Neuron (in vitro differentiated cells): ENCODE results near the gene FBXO40.

Experiments used
- H2AFZ ChIP-seq: one replicate; pipeline ENCODE4 v1.6.1; 2013; ENCODE audit warnings: low read depth, mild to moderate bottlenecking, inconsistent platforms, low read length, moderate library complexity
- H3K27me3 ChIP-seq: one replicate; pipeline ENCODE4 v1.6.1; 2013; ENCODE audit warnings: low read length; ENCODE audit not compliant: insufficient read depth
- H3K36me3 ChIP-seq: one replicate; pipeline ENCODE4 v1.6.1; 2013; ENCODE audit warnings: low read length; ENCODE audit not compliant: insufficient read depth
- H3K4me1 ChIP-seq: one replicate; pipeline ENCODE4 v1.6.1; 2013; ENCODE audit warnings: low read length; ENCODE audit not compliant: insufficient read depth
- H3K4me3 ChIP-seq: 2 replicates; pipeline ENCODE4 v1.5.1; 2013; ENCODE audit warnings: mild to moderate bottlenecking, low read length, moderate library complexity
- H3K9me3 ChIP-seq: one replicate; pipeline ENCODE4 v1.6.1; 2013; ENCODE audit warnings: low read length

Gene FBXO40

DNA sequence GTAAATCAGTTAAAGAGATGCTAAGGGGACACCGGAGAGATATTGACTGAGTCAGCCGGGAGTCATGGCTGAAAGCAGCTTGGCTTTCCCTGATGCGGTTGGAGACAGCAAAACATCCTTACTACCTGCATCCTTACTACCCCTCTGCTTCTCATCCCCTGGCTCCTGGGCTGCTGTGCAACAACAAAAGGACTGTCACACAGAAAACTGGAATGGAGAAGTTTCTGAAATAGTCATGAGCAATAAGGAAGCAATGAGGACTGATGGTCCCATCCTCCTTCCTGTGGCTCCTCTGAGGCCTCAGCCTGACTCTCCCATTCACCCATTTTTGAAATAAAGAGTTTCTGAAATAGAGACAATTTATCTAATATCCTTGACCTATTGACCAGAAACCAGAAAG, 66.4 kb downstream of the FBXO40 start:
- no peak overlapping the region for H2AFZ ChIP-seq
- H3K36me3 ChIP-seq: peaks cover 22% of the 10 kb centered on the region
- no peak overlapping the region for H3K4me3 ChIP-seq
- H3K27me3 ChIP-seq: no peaks in the 10 kb centered on the region
- no peaks in the 10 kb centered on the region for H3K9me3 ChIP-seq
- H3K4me1 ChIP-seq: no peaks in the 10 kb centered on the region

GRCh38 chr3:121660356-121661171, 67.4 kb downstream of the FBXO40 start, which contains the start of gene HCLS1:
TSS of gene HCLS1 (minus strand) at chr3:121660903. CDS start at chr3:121658347, 2,556 bp downstream.
- Histone ChIP-seq H3K27me3 (no peaks in the 10 kb centered on the region), H3K4me1 (no peaks in the 10 kb centered on the region), H3K4me3 (no peak within 1 kb of the TSS), H3K36me3 (peaks cover 31% of the 10 kb centered on the region), H2AFZ (no peak within 1 kb of the TSS), H3K9me3 (no peaks in the 10 kb centered on the region)

GRCh38 chr3:121661376-121661775, 68.2 kb downstream of the FBXO40 start:
- H3K27me3 ChIP-seq: no peaks in the 10 kb centered on the region
- no peaks in the 10 kb centered on the region for H3K4me1 ChIP-seq
- H3K4me3 ChIP-seq: no peak overlapping the region
- H2AFZ ChIP-seq: no peak overlapping the region
- H3K9me3 ChIP-seq: no peaks in the 10 kb centered on the region
- H3K36me3 ChIP-seq: peaks cover 39% of the 10 kb centered on the region

DNA sequence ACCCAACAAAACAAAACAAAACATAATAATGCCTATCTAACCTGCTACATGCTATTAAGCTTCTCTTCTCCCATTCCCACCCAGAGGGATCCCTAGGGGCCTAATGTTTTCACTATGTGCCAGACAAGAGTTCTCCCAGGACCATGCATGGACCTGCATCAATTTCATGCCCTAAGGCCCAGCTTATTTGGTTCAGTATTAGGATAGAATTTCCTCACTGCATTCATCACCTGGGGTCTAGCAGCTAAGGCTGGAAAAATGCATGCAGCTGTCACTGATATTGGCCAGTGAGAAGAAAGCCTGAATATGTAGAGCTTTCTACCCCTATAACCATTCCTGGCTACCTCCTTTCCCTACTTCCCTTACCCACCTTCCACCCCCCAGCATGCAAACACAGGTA, 69.6 kb downstream of the FBXO40 start:
- H3K4me3 ChIP-seq: no peak overlapping the region
- H2AFZ ChIP-seq: no peak overlapping the region
- no peaks in the 10 kb centered on the region for H3K9me3 ChIP-seq
- H3K27me3 ChIP-seq: no peaks in the 10 kb centered on the region
- H3K36me3 ChIP-seq: peaks cover 52% of the 10 kb centered on the region
- no peaks in the 10 kb centered on the region for H3K4me1 ChIP-seq

DNA sequence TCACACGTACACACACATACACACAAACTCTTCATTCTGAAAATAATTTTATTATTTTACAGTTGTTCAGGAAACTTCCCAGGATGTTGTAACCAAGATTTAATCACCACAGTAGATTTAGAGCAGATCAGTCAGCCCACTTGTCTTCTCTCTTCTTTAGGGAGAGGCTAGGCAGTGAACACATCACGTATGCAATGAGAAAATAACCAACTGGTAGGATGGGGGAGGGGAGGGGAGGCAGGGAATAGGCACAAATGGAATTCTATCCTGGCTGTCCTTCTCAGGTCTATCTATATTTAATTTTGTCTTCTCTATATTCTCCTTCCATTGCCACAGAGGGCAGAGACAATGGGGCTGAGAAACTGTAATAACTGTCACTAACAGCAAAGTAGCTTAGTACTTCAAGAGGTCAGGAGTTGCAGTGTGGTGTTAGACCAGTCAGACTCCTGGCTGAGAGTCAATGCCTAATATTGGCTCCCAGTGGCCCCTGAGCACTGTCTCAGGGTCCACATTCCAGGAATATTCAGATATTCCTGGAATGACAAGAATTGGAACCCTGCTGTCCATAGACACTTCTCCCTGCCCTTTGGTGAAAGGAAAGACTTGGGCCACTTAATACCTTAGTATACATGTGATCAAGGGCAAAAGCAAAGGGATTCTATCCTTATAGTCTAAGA, 70.1 kb downstream of the FBXO40 start:
- H3K4me1 ChIP-seq: no peaks in the 10 kb centered on the region
- H3K4me3 ChIP-seq: no peak overlapping the region
- no peaks in the 10 kb centered on the region for H3K27me3 ChIP-seq
- H3K36me3 ChIP-seq: peaks cover 57% of the 10 kb centered on the region
- H2AFZ ChIP-seq: no peak overlapping the region
- no peaks in the 10 kb centered on the region for H3K9me3 ChIP-seq

DNA sequence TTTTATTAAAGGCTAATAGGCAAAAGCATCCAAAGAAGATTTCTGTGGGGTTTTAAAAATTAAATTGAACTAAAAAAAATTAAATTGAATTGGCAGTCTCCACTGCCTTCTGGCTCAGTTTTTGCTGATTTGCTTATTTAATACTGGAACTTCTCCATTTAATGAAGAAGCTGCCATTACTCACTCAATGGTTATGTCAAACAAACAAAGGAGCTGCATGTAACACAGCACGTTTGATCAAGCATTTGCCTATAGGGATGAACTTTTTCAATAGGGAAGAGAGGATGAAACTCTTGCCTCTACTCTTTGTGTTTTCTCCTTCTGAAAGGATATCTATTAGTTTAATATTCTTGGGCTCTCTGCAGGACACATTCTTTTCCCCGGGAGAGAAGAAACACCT, 72.3 kb downstream of the FBXO40 start:
- peaks cover 76% of the 10 kb centered on the region for H3K36me3 ChIP-seq
- no peak overlapping the region for H3K4me3 ChIP-seq
- H3K27me3 ChIP-seq: no peaks in the 10 kb centered on the region
- no peaks in the 10 kb centered on the region for H3K4me1 ChIP-seq
- no peak overlapping the region for H2AFZ ChIP-seq
- H3K9me3 ChIP-seq: no peaks in the 10 kb centered on the region

DNA sequence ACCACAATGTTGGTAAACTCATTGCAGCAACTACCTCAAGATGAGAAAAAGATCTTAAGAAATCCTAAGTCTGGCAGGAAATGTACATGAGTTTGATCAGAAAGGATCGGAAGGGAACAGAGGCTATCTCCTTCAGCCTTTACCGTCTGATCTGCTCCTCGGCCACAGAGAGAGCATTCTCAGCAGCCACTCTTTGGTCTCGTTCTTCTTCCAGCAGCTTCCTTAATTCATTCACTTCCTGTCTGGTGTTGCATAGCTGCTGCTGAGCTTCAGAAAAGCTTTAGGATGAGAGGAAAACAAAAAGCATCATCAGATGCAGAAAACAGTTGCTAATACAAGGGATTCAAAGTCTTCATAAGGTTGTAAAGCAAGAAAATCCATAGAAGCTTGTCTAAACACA, 74.2 kb downstream of the FBXO40 start:
- H3K4me3 ChIP-seq: no peak overlapping the region
- peaks cover 92% of the 10 kb centered on the region for H3K36me3 ChIP-seq
- no peaks in the 10 kb centered on the region for H3K9me3 ChIP-seq
- no peak overlapping the region for H2AFZ ChIP-seq
- H3K27me3 ChIP-seq: no peaks in the 10 kb centered on the region
- no peaks in the 10 kb centered on the region for H3K4me1 ChIP-seq

GRCh38 chr3:121670676-121671075, 77.5 kb downstream of the FBXO40 start:
- no peaks in the 10 kb centered on the region for H3K4me1 ChIP-seq
- no peak overlapping the region for H2AFZ ChIP-seq
- no peaks in the 10 kb centered on the region for H3K27me3 ChIP-seq
- peaks cover 80% of the 10 kb centered on the region for H3K36me3 ChIP-seq
- no peaks in the 10 kb centered on the region for H3K9me3 ChIP-seq
- no peak overlapping the region for H3K4me3 ChIP-seq

- Histone ChIP-seq H3K9me3 (peaks cover 5% of the 10 kb centered on the region), H2AFZ (no peak overlapping the region), H3K27me3 (no peaks in the 10 kb centered on the region), H3K4me1 (no peaks in the 10 kb centered on the region), H3K4me3 (no peak overlapping the region), H3K36me3 (peaks cover 83% of the 10 kb centered on the region)
These were observed 84.0 kb downstream of the FBXO40 start for GRCh38 chr3:121677141-121677540.
